Activated CD4-positive, alpha-beta T cell treated with anti-CD3 and anti-CD28 coated beads for 48 hours (primary cell): ENCODE data around the gene HS3ST3A1.
"Not testable (repeated sequence)": the region's sequence is repeated elsewhere in the genome, so short reads cannot be mapped to it uniquely, and the experiment has no call there.

ENCODE experiments used
- DNase-seq: peaks from one replicate; pipeline ENCODE4 v3.0.0-alpha.2; 2020

The HS3ST3A1 gene

DNA sequence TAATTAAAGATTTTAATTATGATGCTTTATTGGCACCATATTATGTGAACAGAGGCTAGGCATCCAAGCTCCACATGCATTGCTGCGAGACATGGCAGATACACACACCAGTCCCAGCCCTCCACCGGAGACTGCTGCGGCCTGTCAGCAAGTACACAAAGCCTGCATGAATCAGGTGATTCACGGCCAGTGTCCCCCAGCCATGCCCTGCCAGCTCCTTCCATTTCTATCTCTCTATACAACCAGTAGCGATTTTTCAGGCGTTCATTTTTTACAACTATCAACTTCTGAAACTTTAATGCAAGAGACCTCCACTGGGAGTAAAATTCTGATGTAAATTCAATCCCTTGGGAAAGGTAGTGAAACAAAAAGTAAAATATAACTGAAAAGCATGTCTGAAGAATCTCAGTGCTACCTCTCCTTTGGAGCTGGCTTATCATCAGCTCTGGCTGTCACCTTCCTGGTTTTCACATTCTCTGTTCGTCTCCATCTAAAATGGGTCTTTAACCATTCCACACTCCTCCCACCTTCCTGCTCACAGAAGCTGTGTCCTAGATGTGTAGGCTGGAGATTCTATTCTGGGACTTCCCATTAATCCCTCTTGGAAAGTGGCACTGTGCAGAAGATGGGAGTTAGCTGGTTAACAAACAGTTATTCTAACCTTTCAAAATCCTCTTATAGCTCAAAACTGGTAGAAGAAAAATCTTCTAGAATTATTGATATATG is 32.2 kb downstream of the HS3ST3A1 start:
- DNase-seq, result no peak

DNA sequence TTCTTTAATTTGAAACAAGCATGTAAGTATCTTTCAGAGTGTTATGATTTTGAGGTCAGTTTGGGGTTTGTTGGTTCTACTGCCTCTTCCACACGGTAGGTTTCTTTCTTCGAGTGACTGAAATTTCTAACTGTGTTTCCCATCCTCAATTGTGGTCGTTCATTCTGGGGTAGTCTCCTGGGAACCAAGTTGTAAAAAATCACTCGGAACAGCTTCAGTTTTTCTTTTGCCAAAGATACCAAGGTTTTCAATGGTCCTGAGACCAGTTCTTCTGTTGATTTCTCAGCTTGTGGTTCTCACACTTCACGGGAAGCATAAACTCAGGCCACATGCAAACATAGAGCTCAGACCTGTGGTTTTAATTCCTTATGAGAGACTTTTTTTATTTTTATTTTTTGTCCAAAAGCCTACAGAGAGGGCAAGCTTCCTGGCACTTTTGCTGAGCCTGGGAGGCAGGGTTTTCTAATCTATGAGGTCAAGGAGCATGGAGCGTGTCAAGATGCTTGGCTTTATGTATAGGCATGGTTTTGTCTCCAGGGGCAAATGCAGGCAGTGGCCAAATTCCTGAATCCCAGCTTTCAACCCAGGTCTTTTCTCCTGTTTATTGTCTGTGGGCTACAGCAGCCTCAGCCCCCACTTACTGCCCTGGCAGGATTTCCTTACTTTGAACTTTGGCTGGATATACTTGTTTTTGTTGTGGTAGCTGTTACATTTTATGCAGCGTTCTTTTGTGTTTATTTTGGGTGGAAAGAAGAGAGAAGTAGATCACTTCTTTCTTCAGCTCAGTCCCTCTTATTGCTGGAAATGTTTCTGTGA is 32.9 kb downstream of the HS3ST3A1 start:
- no peak for DNase-seq

DNA sequence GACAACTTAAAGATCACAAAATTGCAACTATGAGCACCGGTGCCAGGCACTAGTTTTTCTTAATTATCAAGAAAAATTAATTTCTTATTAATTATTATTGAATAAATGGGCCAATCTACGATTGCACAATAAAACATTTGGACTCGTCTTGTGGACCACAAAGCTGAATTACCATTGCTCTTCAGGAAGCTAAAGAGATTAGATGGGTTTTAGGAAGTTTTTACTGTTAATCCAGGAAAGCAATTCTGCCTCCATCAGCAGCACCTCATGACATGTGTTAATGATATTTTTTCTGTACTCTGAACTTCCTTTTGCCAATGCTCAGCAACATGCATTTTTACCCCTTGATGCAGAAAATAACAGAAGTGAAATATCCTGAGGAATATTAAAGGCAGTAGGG is 37.9 kb downstream of the HS3ST3A1 start:
- no peak for DNase-seq

DNA sequence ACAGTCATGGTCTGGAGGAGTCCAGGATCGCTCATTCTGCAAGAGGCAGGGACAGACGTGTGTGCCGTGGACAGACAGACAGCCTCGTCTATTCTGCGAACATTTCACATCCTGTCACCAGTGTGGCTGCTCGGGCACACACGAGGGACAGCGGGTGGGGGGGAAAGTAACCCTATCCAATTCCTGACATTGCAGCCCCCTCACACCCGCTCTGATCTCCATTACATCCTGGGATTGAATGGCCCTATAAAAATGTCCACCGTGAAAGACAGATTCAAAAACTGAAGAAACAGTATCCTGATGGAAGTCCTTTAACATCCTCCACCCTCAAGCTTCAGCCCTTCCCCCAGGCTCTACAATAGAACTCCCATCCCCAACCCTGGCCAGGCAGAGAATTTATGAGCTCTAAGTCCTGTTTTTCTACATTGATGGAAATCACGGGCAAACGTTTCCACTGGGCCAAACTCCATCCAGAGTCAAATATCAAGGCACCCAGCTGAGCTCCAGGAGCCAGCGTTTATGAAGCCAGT is 39.4 kb downstream of the HS3ST3A1 start:
- no peak for DNase-seq

DNA sequence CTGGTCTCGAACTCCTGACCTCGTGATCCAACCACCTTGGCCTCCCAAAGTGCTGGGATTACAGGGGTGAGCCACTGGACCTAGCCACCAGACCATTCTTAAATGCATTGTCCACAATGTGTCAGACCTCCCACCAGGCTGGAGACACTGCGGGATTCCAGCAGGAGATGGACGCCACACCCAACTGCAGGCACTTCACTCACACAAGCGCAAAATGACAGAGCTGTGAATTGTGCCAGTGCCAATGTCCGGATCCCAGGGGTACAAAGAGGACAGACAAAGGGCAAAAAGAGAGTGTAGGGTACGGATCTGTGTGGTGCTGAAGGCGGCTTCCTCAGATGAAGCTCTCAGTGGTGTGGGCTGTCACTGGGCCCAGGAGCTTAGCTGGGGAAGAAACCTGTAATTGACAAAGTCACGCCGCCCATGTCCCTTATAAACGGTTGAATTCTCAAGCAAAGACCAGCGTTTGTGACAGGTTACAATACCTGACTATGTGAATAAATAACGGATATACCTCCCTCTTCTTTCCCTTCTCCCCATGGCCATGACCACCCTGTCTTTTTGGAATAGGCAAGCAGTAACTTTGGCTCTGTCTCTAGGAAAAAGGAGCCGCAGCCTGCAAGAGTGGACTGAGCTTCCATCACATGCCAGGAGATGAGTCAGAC is 40.0 kb downstream of the HS3ST3A1 start:
- DNase-seq, result no peak

DNA sequence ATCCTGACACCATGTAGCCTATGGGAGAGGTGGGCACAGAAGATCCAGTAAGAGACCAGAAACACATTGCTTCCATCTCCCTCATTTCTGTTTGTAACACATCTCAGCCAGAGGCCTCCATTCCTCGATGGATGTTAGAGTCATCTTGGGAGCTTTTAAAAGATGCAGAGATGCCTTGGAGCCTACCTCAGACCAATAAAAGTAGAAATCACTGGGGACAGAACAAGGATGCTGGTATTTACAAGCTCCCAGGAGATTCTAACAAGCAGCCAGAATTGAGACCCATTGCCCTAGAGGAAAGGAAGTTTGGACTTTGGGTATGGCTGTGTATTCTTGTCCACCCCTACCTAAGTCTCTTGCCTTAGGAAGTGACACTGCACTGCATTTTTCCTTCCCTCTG is 40.8 kb downstream of the HS3ST3A1 start:
- DNase-seq, result no peak

DNA sequence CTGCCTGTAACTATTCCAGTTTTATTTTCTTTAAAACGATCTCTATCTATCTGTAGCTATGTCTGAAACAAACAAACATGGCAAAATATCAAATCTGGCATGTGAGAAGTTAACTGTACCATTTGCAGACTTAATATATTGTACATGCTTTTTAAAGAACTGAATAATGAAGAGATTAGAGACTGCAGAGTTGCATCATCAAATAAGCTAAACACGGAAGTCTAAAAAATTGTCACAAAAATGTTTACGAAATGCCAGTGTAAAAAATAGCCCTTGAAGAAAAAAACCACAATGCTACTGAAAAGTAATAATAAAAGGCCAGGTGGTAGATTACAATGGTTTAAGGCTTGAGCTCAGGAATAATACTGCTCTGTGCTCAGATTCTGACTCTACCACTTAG is 43.1 kb downstream of the HS3ST3A1 start:
- no peak for DNase-seq

DNA sequence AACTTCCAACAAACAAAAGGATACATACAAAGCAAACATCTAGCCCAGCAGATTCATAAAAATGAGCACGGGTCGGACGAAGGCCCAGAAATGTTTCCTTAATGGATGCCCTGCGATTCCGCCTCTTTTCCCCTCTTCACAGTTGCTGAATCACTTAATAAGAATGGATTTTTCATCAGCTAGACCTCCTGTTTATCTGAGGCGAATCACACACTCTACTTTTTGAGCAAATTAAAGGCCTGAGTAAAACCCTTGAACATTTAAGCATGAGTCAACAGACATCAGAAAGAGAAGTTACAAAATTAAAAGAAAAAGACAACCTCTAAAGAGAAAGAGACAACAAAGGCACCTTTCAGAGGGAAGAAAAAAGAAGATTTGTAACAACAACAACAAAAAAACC is 44.7 kb downstream of the HS3ST3A1 start:
- DNase-seq, result no peak

DNA sequence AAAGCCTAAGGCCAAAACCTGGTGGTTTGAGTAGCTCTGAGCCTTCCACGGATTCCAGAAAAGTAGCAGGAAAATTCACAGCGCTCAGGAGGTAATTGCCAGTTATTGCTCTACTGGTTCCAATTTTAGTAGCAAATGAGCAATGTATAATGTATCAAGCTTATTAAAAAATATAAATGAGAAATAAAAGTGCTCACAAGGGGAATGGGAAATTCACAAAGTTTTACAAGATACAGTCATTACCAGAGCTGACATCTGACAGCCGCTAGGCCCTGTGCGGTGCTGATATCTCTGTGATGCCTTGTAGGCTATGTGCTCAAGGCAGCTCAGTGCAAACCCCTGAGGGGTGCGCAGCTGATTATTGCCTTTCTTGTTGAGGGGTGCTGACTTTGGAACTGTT is 47.5 kb downstream of the HS3ST3A1 start:
- DNase-seq, result no peak

DNA sequence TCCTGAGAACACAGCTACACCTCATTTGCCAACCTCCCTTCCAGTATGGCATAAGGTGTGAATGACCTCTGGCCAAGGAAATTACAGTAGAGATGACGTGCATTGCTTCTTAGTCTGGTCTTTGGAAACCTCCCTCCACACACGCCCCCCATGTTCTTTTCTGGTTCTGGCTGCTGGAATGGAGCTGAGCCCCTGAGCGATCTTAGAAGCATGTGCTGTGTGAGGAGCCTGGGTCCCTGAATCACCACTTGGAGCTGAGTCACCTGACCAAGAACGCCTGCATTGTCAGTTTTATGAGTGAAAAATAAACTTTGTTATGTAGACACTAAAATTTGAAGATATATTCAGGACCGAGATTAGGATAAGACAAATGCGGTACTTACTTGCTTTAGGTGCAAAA is 51.4 kb downstream of the HS3ST3A1 start:
- no peak for DNase-seq

DNA sequence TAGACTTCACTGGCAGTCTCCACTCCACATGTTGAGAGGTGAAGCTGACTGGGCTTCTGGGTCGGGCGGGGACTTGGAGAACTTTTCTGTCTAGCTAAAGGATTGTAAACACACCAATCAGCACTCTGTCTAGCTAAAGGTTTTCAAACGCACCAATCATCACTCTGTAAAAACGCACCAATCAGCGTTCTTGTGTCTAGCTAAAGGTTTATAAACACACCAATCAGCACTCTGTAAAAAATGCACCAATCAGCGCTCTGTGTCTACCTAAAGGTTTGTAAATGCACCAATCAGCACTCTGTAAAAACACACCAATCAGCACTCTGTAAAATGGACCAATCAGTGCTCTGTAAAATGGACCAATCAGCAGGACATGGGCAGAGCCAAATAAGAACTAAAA is 53.2 kb downstream of the HS3ST3A1 start:
- not testable (repeated sequence) for DNase-seq

DNA sequence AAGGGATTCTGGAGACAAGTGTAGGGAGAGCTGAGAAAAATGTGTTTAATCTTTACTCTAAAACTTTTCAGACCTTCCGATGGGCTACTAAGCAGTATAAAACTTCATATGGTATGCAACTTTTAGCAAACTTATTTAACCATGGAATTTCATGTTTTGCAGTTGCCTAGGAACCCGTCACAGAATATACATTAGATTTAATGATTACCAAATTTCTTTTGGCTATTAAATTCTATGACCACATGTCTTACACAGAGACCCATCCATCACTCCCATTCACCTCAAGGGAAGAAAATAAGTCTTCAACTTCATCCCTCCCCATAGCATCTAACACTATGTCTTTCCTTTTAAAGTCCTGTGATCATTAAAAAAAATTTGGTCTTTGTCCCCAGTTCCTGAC is 54.9 kb downstream of the HS3ST3A1 start:
- no peak for DNase-seq

DNA sequence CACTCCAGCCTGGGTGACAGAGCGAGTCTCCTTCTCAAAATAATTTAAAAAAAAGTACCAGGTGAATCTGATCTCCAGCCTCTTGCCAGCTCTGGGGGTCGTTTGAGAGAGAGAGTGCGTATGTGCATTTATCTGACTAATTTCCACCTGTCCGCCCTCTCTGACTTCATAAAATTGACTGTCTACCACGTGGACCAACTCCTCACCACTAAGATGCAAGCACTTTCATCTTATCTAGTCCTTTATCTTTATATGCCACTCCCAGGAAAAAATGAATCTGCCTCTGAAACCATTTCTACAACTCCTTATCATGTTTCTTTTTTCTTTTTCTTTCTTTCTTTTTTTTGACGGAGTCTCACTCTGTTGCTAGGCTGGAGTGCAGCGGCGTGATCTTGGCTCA is 55.8 kb downstream of the HS3ST3A1 start:
- no peak for DNase-seq

DNA sequence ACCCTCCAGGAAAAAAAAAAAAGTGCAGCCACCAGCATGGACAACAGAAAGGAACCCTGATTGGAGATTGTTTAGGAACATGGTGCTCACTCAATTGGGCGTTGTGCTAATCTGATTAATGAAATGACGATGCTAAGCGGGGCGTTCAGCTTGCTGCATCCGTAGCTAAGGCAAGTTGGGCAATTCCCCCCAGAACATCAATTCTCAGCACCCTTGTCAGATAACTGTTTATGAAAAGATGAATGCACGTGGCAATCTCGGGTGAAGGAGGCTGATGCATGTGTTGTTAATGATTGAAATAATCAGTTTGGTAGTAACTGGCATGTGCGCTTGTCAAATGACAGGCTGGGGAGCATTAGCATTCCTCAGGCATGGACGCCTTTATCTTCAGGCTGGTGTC is 57.0 kb downstream of the HS3ST3A1 start:
- no peak for DNase-seq

DNA sequence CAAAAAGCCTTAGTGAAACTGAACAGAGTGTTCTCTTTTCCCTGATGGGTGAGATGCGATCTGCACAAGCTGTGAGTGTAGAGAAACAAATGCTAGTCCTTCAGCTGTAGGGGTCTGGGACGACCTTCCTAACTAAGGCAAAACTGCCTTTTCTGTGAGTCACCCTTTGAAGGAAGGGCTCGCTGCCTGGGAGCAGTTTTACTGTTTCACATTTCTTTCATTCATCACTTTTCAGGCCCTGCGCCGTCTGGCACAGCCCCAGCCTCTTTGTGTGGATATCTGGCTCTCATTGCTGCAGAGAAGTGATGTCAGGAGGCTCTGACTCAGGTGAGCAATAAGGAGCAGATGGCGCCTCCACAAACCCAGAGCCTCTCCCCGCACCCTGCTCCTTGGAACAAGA is 57.4 kb downstream of the HS3ST3A1 start:
- no peak for DNase-seq

DNA sequence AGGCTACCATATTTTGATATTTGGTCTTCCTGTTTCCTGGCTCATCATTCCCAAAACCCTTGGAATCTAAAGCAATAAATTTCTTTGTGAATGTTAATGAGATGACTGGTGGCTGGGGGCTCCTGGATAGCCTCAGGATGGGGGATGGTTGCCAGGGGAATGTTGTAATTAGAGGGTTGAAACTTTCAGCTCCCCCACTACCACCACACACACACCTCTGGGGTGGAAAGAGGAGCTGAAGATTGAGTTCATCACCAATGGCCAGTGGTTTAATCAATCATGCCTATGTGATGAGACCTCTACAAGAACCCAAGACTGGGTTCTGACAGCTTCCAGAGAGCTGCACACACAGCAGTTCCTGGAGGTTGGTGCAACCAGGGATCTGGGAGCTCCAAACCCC is 59.1 kb downstream of the HS3ST3A1 start:
- DNase-seq, result no peak

DNA sequence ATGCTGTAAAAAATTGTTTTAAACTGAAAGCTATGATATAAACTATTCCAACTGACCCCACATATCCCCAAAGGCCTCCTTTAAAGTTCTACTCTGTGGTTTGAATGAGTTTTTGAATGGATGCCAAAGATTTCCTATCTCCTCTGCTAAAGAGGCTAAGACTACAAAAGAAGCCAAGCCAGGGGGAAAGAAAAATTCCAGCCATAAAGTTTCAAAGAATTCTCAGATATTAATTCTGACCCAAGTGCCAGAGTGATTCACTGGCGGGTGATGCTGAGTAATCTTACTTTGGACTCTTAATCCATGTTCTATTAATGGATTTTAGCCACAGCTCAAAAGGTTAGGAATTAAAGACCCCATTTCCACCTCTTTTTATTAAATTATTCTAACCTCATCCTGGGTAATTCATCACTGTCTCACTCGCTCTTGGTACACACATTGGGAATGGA is 60.7 kb downstream of the HS3ST3A1 start:
- no peak for DNase-seq

DNA sequence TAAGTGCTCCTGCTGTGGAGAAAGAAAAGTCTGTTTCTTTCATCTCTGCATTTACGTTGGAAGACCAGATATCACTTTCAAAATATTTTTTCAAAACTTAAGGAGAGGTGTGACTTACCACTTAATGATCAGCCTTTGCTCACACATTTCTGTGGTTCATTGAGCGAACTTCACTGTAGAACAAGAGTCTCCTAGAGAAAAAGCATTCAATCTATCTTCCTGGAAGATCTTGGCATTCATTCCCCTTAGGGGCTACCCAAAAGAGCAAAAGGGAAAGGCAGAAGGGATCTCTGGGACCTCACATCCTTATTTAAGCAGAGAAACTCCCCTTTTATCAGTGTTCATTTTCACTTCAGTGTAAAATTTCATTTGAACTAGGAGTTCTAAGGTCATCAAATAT is 61.2 kb downstream of the HS3ST3A1 start:
- no peak for DNase-seq

DNA sequence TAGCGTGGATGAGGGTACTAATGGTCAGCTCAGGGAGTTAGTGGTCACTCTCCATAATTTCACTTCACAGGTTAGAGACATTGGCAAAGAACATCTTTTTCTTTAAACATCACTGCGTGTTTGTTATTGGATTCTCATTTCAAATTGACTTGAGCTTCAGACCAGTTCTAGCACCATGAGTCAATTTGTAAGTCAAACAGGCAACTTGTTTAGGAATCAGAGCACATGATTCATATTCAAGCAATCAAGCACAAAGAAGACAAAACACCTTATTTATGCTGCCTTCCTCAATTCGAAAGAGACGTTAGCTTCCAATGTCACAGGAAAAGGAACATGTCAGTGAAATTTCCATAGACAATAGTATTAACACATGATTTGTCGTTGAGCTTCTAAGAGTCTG is 62.3 kb downstream of the HS3ST3A1 start:
- no peak for DNase-seq

DNA sequence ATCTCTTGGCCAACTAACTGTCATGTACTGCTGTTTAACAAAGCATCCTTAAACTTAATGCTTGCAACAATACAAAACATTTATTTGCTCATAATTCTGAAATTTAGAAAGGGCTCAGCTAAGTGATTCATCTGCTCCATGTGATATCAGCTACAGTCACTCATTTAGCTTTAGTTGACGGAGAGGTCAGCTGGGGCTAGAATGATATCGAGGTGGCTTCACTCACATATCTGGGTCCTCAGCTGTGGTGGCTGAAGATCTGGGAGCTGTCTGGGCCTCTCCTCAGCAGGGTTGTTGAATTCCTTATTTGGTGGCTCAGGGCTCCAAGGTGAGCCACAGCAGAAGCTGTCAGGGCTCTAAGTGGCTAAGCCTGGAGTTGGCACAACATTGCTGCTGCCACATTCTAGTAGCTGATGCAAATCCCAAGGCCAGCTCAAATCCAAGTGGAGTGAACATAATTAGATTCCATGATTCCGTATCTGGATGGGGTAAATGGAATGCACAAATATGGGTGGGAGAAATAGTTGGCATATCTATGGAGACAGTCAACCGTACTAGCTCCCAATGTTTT is 62.8 kb downstream of the HS3ST3A1 start:
- no peak for DNase-seq

DNA sequence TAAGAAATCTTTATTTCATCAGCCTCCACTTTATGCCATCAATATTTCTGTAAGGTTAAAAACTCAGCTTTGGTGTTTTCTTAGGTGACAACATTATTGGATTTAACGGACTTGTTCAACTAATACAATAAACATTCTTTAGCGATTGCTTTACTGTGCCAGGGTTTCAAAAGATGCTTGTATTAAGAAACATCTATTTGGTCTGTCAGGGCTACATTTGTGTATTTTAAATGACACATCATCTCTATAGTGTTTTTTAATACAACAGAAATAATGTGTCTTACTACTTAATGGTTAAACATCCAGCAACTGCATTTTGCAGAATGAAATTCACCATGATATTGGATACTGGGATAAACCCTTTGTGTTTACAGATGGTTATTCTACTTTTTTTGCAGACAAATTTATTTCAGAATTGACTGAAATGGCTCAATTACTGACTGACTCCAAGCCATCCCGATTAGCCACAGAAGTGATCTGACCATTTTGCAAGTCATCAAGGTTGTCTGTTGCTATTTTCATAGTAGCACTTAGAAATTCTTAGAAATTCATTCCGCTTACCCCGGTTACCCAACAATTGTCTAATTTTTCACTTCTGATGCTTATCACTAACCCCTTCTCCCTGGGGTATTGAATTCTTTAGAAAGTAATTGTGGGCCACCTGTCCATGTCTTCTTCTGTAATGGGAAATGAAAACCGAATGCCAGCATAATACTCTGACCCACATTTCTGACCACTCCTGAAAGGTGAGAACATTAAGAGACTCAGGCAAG is 63.7 kb downstream of the HS3ST3A1 start:
- no peak for DNase-seq

DNA sequence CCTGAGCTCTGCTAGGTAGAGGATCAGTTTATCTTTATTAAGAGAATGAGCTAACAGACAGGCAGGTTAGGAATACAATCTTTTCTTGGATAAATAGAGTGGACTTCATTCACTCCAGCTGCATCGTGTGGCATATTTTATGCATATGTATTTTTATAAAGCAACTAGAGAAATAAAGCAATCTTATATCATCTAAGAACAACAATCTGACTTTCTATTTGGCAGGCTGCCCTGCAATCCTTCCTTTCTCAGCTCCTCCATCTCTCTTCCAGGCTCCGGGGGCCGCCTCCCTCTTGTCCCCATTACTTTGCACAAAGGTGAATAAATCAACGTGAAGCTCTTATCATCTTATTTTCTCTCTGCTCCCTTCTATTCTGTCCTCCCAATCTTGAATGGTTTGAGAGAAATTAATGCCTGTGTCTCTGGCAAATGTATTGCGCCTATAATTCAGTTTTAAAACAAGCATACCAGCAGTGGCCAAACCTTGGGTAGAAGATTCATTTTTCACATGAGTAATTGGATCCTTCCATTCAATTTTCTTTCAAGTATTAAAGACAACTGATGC is 64.5 kb downstream of the HS3ST3A1 start:
- no peak for DNase-seq
